ENCODE results near the gene TSPAN18.

- TF ChIP-seq POLR2AphosphoS5 (IDR thresholded peaks at IDR 0.05; ENCODE audit: insufficient read depth in 1 of 2, low read depth in 1 of 2) = no peak
- no peak for TF ChIP-seq POLR2A (IDR thresholded peaks at IDR 0.05)
Observed at GRCh38 chr11:44964526-44965209, 237.9 kb downstream of the TSPAN18 start.

All from vagina (tissue), 2 donors.